ENCODE measurements around the gene RAI1. TPM values are rescaled to one million over a fixed set of nuclear protein-coding genes. Genes with fewer than 3 reads are reported as not detected.

Gene RAI1
- total RNA-seq, 2 experiments from 2014 or later: 17.1 to 49.4 TPM

DNA sequence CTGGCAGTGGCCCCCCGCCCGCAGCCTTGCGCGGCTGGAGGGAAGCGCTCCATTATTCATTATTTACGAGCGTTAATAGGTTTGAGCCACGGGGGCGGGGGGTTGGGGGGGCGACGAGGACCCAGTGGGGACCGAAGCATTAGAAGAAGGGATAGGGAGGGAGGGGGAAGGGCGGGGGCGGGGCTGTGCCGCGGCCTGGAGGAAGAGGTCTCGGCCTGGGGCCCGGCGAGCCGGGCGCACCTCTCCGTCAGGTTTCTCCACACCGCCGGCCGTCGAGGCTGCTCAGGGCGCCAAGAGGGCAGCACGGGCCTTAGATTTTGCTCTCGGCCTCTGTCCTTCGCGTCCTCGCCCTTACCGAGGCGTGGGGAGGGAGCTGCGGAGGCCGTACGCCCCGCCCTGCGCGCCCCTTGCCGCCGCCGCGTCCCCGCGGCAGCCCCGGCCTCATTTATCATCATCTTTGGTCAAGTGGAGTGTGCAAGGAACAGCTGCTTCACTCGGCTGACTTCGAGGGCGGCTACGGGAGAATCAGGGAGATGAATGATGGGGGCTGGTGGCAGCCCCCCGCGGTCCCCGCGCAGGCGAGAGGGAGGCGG is 101.4 kb downstream of the RAI1 start:
- H3K4me3 ChIP-seq (ENCODE audit: low read depth, low read length, poor library complexity, severe bottlenecking): peak overlapping the region; percentile 68
- intact Hi-C loops (cut with micrococcal nuclease; ENCODE audit: unreplicated experiment): loop anchor here (1.0 kb wide), 3 partner anchors 16 to 88 kb away; no protein-coding TSS in a partner anchor
- peak overlapping the region; percentile 99 for H3K27ac ChIP-seq (ENCODE audit: low read depth, low read length, poor library complexity, severe bottlenecking)
- peak overlapping the region; percentile 89 for H3K4me2 ChIP-seq (ENCODE audit: low read length)
- no TSS peak for BruUV-seq (replicated peaks)
- peak; percentile 52 for DNase-seq (ENCODE audit: low spot score)
- no peaks in the 10 kb centered on the region for H3K9me3 ChIP-seq (ENCODE audit: low read length)
- H2AFZ ChIP-seq (ENCODE audit: low read length): peak overlapping the region; percentile 13; the same call in 1 of the 2 replicates
- POLR2A ChIA-PET: interaction anchor here (0.9 kb wide), 1 partner anchor 24 kb away, joined by 3 read pairs; no protein-coding TSS in a partner anchor
- no peaks in the 10 kb centered on the region for H3K9me2 ChIP-seq (ENCODE audit: insufficient read depth, low read length)
- H4K20me1 ChIP-seq (ENCODE audit: insufficient read depth, low read length): no peaks in the 10 kb centered on the region
- H3K4me1 ChIP-seq (ENCODE audit: insufficient read depth, low read length, poor library complexity, severe bottlenecking): peaks cover 54% of the 10 kb centered on the region
- no peaks in the 10 kb centered on the region for H3K36me3 ChIP-seq (ENCODE audit: insufficient read depth, low read length)
- TF ChIP-seq, protein P1, sequence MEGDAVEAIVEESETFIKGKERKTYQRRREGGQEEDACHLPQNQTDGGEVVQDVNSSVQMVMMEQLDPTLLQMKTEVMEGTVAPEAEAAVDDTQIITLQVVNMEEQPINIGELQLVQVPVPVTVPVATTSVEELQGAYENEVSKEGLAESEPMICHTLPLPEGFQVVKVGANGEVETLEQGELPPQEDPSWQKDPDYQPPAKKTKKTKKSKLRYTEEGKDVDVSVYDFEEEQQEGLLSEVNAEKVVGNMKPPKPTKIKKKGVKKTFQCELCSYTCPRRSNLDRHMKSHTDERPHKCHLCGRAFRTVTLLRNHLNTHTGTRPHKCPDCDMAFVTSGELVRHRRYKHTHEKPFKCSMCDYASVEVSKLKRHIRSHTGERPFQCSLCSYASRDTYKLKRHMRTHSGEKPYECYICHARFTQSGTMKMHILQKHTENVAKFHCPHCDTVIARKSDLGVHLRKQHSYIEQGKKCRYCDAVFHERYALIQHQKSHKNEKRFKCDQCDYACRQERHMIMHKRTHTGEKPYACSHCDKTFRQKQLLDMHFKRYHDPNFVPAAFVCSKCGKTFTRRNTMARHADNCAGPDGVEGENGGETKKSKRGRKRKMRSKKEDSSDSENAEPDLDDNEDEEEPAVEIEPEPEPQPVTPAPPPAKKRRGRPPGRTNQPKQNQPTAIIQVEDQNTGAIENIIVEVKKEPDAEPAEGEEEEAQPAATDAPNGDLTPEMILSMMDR (conservative IDR thresholded peaks at IDR 0.05; ENCODE audit: low read length): no peak
- no peak for TF ChIP-seq EZH2phosphoT487 (IDR thresholded peaks at IDR 0.05; ENCODE audit: borderline replicate concordance, low read depth, low read length)
- CTCF ChIA-PET (ENCODE audit: unreplicated experiment): interaction anchor here (0.6 to 0.7 kb wide), 2 partner anchors 9 to 16 kb away, joined by 3 to 4 read pairs; no protein-coding TSS in a partner anchor
- no peaks in the 10 kb centered on the region for H3K79me2 ChIP-seq (ENCODE audit: insufficient read depth, low read depth, low read length)

DNA sequence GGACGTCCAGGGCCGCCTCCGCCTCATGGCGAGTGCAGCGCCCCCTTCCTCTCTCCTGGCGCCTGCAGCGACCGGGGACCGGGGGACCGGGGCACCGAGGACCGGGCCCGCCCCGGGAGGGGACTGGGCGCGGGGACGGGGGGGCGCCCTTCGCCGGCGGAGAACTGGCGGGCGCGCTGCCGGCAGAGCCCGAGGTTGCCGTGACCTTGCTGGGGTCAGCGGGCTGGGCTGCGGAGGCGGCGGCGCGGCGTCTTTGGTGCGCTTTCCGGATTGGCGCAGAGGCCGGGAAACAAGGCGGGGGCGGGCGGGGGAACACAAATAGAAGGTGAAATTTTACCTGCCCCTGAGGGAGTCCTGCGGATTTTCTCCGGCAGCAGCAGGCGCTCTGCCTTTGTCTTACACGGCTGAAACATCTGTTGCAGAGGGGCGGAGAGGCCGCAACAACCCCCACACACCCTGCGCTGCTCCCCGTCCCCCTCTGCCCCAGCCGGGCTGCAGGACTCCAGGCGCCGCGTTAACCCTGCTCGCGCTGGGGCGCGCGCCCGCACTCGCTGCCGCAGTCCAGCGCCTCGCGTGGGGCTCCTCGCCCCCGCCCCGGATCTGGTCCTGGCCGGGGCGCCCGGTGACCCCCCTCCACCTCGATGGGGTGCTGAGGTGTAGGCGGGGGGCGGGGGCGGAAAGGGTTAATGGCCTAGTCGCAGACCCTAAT is 102.0 kb downstream of the RAI1 start:
- peak overlapping the region; percentile 99 for H3K27ac ChIP-seq (ENCODE audit: low read depth, low read length, poor library complexity, severe bottlenecking)
- TSS peak; percentile 63 for BruUV-seq (replicated peaks)
- peak overlapping the region; percentile 13; the same call in 1 of the 2 replicates for H2AFZ ChIP-seq (ENCODE audit: low read length)
- TF ChIP-seq, protein P1 (conservative IDR thresholded peaks at IDR 0.05; ENCODE audit: low read length): peak; percentile 66
- TF ChIP-seq EZH2phosphoT487 (IDR thresholded peaks at IDR 0.05; ENCODE audit: borderline replicate concordance, low read depth, low read length): no peak
- peaks cover 54% of the 10 kb centered on the region for H3K4me1 ChIP-seq (ENCODE audit: insufficient read depth, low read length, poor library complexity, severe bottlenecking)
- CTCF ChIA-PET (ENCODE audit: unreplicated experiment): interaction anchor here (0.7 kb wide), 1 partner anchor 17 kb away, joined by 4 read pairs; no protein-coding TSS in a partner anchor
- no peaks in the 10 kb centered on the region for H3K79me2 ChIP-seq (ENCODE audit: insufficient read depth, low read depth, low read length)
- intact Hi-C loops (cut with micrococcal nuclease; ENCODE audit: unreplicated experiment): loop anchor here (1.0 kb wide), 3 partner anchors 17 to 89 kb away; no protein-coding TSS in a partner anchor
- H3K4me2 ChIP-seq (ENCODE audit: low read length): peak overlapping the region; percentile 89
- peak overlapping the region; percentile 68 for H3K4me3 ChIP-seq (ENCODE audit: low read depth, low read length, poor library complexity, severe bottlenecking)
- H4K20me1 ChIP-seq (ENCODE audit: insufficient read depth, low read length): no peaks in the 10 kb centered on the region
- POLR2A ChIA-PET: interaction anchor here (0.9 to 1.8 kb wide), 2 partner anchors 16 to 24 kb away, joined by 3 to 7 read pairs; no protein-coding TSS in a partner anchor
- H3K9me2 ChIP-seq (ENCODE audit: insufficient read depth, low read length): no peaks in the 10 kb centered on the region
- DNase-seq (ENCODE audit: low spot score): peak; percentile 93
- H3K9me3 ChIP-seq (ENCODE audit: low read length): no peaks in the 10 kb centered on the region
- no peaks in the 10 kb centered on the region for H3K36me3 ChIP-seq (ENCODE audit: insufficient read depth, low read length)

All from OCI-LY7 (cell line).